NCI-H2227 treated with DMSO at 0.1 percent for 48 hours (cell line): ENCODE measurements around the gene GMPR.

Experiments
- DNase-seq: peaks from one replicate; lab custom pipeline; 2025; lab: John Stamatoyannopoulos, UW

Gene GMPR

DNA sequence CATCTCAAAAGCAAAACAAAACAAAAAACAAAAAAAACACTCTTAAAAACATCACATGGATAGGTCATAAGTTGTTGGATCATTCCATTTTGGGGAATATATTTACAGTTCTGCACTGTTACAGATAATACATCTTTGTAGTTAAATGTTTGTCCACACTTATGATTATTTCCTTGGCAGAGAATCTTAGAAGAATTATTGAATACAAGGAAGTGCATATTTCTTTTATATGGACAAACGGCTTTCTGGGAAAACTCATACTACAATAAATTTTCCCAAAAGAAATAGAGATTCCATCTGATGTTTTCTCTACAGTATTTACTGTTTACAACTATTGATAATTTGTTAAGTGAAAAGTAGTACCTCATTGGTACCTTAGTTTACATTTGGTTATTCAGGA, 33.8 kb downstream of the GMPR start:
- no peak for DNase-seq

DNA sequence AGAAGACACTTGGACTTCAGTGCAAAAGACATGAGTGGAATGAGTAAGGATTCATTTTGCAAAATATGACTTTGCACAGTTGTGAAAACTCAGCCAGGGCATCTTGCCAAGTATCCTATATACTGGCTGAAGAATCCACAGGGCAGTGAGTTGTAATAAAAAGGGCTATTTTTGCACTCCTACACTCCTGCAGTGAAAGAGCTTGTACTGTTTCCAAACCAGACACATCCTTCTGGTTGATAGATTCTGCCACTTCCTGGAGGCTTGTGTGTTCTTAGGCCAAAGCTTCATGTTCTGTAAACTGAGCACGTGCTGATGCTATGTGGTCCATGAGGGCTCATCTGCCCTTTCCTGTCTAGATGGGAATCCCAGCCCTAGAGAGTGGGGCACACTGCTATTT, 34.9 kb downstream of the GMPR start:
- DNase-seq = no peak

DNA sequence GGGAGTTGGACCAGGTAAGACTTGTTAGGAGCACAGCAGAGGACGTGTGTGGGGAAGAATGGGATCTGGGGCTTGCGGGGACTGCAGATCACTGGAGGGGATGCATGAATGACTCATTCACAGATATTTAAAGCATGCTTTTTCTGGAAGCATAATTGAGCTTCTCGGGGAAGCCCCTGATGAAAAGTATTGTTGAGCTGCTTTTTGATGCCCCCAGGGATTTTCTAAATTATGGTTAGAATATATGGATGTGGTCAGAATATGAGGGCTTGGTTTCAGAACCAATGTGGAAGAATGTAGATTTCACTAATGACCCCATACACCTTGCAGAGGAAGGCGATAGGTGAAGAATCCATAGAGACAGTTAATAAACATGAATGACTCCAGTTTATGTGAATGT, 36.1 kb downstream of the GMPR start:
- no peak for DNase-seq

DNA sequence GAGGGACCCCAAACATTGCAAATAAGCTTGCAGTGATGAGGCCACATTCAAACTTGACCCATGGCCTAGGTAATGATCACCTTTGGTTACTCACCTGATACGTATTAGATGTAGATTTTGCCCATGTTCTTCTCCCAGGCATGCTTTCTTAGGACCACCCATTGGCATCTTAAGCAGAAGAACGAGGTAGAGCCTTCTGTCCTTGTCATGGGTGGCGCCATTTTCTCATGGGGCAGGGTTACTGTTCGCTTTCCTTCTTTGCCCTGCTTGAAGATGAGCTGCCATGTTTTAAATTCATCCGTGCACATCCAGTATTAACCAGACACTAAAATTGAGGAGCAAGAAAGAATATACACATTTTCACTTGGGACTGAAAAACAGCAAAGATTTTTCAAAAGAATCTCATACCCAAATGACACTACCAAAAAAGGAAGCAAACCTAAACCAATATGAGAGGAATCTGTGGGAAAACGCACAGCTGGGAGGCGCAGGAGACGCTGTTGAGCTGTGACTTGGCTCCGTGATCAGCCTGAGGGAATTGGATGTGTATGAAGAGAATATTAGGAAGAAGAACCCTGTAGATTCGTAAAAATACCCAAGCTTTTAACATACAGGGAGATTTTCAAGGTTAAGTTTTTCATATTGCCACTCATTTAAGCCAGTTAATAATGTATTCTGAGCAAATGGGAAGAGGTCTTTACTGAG, 36.6 kb downstream of the GMPR start:
- DNase-seq = no peak

DNA sequence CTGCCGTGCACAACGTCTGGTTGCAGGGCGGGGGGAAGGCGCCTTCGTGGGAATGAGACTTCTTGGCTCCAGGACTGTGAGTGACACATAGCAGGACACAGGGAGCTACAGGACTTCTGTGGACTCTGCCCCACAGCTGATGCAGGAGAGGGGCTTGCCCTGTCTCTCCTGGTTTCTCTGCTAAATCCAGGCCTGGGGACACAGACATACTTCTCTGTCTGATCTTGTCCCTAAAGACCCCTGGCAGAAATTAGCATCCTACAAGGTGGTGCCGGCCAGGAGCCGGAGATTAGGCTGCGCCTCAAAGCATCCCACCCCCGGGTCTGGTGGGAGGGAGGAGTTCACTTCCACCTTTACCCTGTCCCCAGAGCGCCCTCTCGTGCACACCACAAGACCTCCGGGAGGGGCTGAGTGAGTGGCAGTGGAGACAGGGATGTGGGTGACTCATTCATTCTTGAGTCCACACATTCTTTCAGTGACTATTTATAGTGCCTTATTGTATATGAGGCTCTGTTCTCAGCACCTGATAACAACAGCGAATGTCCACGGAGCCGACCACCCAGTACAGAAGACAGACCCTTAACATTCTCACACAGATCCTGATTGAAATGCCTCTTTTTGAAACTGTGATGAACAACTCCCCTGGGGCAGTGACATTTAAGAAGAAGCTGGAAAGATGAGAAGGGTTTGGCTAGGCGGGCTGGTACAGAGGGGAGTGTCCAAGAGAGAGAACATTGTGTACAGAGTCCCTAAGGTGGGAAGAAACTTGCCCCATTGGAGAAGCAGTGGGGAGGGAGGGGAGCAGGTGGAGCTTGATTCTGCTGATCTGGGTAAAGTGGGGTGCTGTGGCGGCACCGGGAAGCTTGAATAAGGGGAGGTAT, 39.0 kb downstream of the GMPR start:
- no peak for DNase-seq

DNA sequence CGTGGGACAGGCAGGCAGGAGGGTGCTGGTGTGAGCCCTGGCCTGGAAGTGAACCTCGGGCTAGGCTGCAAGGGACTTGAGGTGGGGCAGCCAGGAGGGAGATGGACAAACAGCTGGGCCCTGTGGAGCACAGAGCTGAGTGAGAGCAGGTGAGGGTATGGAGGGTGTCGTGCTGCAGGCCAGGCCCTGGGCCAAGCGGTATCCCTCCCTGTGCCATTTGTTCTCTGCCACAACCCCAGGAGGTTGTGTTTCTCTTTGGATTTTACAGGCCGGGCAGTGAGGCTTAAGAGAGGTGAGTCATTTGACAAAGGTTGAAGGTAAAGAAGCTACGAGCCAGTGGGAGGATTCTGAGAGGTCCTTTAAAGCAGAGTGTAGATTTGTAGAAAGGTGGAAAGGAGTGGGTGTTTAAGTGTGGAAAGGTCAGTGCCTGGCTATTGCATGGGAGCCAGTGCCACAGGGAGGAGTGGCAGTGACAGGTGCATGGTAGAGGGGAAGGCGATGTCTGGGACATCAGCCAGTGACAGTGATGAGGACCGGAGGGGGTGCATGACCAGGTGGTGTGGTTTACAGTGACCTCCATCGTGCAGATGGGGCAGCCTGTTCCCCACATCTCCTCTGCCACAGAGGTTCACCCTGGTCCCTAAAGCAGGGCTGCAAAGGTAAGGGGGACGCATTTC, 39.8 kb downstream of the GMPR start:
- DNase-seq = no peak

DNA sequence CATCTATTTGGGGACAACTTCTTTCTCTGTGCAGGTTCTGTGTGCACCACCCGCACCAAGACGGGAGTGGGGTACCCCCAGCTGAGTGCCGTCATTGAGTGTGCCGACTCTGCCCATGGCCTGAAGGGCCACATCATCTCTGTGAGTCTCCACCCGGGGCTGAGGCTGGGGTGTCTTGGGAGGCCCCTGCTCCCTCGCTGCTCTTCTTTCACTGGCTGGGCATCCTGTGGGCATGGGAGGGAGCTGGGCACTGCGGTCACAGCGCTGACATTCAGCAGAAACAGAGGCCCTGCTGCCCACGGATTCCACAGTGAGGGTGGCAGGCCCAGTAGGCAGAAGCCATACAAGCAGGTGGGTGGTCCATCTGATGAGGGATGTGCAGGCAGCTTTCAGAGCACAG, 40.4 kb downstream of the GMPR start:
- DNase-seq = no peak

DNA sequence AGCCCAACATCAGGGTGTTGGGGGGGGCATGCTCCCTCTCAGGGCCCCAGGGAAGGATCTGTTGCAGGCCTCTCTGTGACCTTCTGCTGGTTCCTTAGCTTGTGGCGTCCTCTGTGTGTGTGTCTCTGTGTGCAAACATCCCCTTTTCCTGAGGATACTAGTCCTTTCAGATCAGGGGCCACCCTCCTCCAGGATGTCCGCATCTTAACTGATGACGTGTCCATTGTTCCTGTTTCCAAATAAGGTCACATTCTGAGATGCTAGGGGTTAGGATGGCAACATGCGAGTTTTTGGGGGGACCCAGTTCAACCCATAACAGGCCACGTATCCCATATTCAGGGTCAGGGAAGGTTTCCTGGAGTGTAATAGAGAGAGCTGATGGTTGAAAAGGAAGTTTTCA, 40.9 kb downstream of the GMPR start:
- no peak for DNase-seq

DNA sequence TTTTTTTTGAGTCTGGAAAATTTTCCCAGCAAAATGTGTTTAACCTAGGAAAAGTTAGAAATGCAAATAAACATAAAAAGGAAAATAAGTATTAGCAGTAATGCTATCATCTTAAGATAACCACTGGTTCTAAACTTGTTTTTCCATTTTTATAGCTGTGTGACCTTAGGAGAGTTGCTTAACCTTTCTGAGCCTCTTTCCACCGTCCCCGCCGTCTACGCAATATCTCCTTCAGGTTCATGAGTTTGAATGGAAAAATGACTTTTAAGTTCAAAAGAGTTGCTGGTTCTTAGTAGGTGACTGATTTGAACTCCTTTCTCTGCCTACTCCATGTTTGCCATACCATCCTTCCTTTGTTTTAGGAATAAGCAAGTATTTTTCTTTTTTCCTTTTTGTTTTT, 44.0 kb downstream of the GMPR start:
- DNase-seq = no peak

DNA sequence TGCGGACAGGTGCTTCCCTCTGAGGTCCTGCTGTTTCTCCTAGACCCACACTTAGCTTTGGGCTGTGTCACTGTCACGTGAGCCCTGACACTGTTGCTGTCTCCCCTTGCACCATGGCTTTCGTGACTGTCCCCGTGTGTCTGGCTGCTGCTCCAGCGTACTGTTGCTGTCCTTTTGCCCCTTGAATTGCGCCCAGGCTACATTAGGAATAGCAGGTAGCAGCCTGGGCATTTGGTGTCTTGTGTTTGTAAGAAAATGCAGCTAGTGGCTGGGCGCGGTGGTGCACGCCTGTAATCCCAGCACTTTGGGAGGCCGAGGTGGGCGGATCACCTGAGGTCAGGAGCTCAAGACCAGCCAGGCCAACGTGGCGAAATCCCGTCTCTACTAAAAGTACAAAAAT, 46.1 kb downstream of the GMPR start:
- DNase-seq = no peak

DNA sequence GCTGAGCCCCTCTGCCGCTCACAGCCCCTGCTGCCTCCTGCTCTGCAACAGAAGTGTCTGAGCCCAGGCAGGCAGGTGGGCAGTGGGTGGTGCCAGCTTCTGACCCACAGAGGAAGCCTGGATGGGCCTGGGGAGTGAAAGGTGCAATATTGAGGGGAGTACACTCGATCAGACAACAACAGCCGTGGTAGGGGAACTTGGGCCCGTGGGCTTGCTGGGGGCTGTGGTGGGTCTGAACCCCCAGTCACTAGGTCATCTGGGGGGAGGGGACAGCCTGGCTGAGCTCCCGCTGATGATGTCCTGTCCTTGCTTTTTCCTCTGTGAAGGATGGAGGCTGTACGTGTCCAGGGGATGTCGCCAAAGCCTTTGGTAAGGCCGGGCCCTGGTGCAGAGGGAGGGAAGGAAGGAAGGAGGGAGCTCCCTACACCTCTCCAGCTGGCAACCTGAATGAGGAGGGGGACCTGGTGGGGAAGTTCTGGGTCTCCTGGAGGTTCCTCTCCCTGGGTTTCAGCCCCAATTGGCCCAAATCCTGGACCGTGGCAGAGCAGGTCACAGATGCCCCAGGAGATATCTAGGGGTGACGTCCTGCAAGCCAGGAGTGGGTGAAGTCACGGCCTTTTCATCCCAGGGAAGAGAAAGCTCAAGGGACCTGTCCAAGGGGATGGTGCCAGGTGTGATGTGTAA, 47.2 kb downstream of the GMPR start:
- DNase-seq = no peak

DNA sequence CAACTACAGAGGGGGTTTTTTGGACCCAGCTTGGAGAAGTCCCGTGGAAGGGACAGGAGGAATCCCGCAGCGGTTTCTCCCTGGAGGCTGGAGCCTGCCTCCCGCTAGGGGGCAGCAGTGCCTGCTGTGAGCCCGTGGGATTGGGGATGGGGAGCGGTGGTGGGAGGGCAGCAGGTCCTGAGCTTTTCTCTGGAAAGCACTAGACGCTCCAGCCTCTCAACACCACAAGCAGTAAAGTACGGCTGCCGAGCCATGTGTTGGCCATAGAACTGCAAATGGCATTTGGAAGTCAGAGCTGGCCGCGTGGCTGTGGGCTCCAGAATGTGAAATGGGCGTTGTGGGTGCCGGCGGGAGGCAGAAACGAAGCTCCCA, 47.8 kb downstream of the GMPR start:
- no peak for DNase-seq

DNA sequence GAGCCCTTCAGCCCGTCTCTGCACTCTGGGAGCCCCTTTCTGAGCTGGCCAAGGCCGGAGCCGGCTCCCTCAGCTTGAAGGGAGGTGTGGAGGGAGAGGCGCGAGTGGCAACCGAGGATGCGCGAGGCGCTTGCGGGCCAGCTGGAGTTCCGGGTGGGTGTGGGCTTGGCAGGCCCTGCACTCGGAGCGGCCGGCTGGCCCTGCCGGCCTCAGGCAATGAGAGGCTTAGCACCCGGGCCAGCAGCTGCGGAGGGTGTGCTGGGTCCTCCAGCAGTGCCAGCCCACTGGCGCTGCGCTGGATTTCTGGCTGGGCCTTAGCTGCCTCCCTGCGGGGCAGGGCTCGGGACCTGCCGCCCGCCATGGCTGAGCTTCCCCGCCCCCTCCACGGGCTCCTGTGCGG, 49.8 kb downstream of the GMPR start:
- no peak for DNase-seq

DNA sequence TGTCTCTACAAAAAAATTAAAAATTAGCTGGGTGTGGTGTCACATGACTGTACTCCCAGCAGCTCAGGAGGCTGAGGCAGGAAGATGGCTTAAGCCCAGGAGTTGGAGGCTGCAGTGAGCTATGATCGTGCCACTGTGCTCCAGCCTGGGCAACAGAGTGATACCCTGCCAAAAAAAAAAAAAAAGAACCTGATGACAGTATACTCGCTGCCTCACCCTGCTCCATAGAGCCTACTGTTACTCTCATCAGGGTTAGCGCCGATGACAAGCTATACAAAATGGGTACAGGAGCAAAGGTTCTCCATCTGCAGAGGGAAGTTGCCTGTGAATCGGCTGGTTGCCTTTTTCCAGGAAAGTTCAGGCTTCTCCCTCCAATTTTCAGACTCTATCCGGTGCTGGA, 53.4 kb downstream of the GMPR start:
- no peak for DNase-seq

DNA sequence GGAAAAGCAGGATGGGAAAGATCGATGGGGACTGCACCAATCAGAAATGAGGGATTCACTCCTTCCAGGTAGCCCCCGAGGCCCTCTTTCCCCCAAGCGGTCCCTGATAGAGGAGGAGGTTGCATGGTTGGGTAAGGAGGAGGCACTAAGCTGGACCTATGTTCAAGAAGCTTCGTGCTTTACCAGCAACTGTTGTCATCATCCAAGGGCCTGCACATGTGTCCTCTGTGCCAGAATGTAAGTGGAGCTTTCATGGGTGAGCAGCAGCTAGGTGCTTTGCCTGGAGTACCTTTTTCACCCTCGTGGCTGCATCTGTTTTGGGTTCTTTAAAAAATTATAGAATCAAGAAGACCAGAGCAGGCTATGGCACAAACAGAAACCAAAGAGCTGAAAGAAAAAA, 54.0 kb downstream of the GMPR start:
- DNase-seq = no peak

DNA sequence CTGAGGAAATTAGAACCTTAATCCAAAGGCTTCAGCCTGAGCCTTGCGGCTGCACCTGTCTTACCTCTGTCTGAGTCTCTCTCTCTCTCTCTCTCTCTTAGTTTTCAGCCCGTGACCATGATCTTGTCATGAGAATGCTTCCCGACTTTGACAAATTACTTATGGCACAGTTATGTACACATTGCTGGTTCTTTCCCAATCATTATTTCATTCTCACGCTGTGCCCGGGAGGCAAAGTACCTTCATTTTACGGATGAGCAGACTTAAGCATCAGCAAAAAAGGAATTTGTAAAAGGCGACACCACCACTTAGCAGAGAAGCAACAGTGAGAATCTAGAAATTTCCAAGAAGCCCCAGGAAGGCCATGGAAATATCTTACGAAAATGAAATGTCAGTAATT, 54.6 kb downstream of the GMPR start:
- DNase-seq = no peak

DNA sequence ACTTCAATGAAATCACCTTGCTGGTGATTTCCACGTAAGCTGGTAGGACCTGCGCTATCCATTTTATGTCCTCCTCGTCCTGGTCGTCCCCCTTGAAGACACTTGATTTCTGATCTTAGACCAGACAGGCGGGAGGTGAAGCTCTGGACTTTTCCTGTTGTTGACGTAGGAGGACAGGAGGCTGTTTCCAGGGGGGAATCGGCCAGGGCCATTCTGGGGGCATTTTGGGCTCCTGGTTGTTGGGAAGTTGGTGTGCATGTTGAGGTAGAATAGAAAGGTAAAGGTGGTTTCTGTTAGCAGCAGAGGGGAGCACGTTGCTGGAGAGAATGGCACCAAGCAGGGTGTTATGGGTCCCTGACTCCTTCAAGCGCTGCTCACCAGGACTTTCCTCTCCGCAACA, 56.0 kb downstream of the GMPR start:
- no peak for DNase-seq

DNA sequence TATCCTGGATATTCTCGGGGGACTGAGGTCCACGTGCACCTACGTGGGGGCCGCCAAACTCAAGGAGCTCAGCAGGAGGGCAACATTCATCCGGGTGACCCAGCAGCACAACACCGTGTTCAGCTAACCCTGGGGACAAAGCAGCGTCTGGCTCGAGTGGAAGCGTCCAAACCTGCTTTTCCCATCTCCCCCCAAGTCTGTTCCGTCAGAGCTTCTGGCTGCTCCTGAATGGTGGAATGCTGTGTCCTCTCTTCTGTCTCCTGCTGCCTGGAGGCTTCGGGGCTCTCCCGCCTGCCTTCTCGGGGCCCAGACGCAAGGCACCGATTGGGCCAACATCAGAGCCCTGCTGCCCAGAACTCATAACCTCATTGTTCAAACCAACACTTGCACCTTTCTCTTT, 56.7 kb downstream of the GMPR start:
- DNase-seq = no peak

DNA sequence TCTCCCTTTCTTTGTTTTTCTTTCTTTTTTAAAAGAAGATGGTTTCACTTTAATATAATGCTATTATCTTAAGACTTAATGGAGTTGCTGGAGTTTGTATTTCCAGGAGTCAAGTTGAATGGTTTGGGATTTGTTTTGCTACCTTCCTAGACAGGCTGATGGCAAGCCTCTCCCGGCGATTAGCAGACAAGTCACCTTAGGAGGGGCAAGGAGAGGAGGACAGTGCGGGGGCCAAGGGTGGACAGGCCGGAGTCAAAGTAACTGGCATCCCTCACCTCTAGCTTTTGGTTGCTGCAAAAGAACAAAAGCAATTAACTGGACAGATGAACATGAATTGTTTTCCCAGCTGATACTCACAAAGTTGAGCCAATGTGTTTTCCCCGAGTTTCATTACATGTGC, 57.1 kb downstream of the GMPR start:
- no peak for DNase-seq

DNA sequence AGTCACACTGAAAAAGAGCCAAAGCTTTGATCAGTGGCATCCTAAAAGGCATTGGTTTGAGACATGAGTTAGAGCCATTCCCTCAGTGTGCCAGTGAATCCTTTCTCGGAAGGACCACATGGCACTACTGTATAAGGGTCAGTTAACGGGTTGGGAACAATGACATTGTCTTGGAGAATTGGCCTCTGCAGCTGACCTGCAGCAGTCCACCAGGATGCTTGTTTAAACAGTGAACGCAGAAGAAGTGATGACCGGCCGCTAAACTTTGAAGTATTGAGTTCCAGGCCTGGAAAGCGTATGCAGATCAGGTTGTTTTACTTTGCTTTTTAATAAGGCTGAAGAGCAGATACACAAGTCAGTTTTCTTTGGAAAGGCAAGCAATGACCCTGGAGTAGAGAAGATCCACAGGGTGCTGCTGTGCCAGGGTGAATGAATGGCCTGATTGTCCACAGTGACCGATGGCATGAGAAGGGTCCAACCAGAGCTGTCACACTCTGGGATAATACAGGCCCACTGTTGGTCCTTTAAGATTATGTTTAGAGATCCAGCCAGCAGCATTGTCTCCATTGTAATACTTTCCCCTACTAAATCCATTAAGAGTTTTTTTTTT, 57.8 kb downstream of the GMPR start:
- DNase-seq = no peak

DNA sequence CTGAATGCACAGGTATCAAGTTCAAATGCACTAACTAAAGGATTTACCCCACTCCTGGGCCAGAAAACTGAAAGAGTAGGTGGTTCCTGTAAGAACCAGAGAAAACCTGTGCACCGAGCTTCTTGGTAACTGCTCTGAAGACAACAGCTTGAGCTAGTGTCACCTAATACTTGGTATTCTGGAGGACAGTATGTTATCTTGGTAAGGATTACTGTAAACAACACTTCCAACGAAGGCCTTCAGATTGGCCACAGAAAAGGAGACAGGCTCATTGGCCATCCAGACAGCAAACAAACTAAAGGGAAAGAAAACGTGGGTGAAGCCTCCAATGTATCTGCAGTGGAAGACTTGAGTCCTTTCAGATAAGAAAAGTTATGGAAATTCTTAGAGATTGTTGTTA, 61.5 kb downstream of the GMPR start:
- no peak for DNase-seq

DNA sequence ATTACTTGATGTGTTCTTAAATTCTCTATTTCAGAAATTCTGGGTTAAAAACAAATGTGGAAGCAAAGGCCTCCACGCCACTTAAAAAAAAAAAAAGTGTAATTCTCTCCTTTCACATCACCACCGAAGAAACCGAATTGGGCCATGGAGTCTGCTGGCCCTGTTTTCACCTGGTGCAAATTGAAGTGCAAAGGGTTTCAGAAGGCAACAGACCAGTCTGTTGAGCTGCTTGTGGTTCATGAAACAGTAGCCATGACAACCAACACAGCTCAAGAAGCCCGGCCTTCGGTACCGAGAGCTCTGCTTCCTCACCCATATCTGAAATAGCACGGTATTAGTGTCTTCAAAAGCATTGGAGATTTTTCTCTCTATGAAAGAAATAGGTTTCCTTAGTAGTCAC, 63.1 kb downstream of the GMPR start:
- DNase-seq = no peak
